ENCODE results near the gene MFSD12. TPM values are rescaled to one million over a fixed set of nuclear protein-coding genes. Genes with fewer than 3 reads are reported as not detected.

Gene MFSD12
- total and polyA plus RNA-seq, 2 of the 8 experiments (the other 6 are each of a cell fraction or from before 2014, with no cell fraction given), result 59.6 to 71.3 TPM

DNA sequence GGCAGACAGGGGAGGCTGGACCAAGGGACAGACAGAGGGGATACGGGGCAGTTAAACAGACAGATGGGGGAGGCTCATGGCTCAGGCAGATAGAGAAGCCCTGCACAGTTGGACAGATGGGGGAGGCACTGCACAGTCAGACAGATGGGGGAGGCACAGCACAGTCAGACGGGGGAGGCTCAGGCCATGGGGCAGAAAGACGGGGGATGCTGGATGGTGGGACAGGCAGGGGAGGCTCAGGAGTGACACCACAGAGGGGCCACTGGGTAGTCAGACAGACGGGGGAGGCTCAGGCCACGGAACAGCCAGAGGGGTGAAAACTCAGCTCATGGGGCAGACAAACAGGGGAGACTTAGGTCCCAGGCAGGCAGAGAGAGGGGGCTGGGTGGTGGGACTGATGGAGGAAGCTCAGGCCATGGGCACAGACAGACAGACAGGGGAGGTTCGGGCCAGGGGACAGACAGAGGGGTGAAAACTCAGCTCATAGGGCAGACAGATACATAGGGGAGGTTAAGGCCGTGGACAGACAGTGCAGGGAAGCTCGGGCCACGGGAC is 886 bp downstream of the MFSD12 start:
- H3K27ac ChIP-seq (ENCODE audit: low read depth, low read length), result no peak overlapping the region
- TF ChIP-seq, protein P1, sequence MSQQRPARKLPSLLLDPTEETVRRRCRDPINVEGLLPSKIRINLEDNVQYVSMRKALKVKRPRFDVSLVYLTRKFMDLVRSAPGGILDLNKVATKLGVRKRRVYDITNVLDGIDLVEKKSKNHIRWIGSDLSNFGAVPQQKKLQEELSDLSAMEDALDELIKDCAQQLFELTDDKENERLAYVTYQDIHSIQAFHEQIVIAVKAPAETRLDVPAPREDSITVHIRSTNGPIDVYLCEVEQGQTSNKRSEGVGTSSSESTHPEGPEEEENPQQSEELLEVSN (IDR thresholded peaks at IDR 0.05), result no peak
- TF ChIP-seq SIX5 (IDR thresholded peaks at IDR 0.05; ENCODE audit: low read depth, low read length), result no peak
- no peak for TF ChIP-seq SUZ12 (IDR thresholded peaks at IDR 0.05; ENCODE audit: low read length)
- no peak for TF ChIP-seq SP4 (IDR thresholded peaks at IDR 0.05; ENCODE audit: low read length)
- TF ChIP-seq KDM1A (IDR thresholded peaks at IDR 0.05; ENCODE audit: borderline replicate concordance, low read length), result no peak
- no peak for TF ChIP-seq TAF7 (optimal IDR thresholded peaks at IDR 0.05; ENCODE audit: borderline replicate concordance, low read depth, low read length)
- no peak for TF ChIP-seq TBP (IDR thresholded peaks at IDR 0.05; ENCODE audit: low read depth, low read length)
- no peak for TF ChIP-seq HDAC6 (IDR thresholded peaks at IDR 0.05; ENCODE audit: low read depth, low read length)
- TF ChIP-seq ATF2 (IDR thresholded peaks at IDR 0.05; ENCODE audit: low read length), result no peak

More for the DNA sequence above, 886 bp downstream of the MFSD12 start:
- Histone ChIP-seq H2AK5ac (ENCODE audit: low read depth, low read length) (no peak overlapping the region), H3K9me3 (ENCODE audit: insufficient read depth in 2 of 2, low read depth in 1 of 2, low read length in 1 of 2) (no peaks in the 10 kb centered on the region), H3K4me2 (ENCODE audit: insufficient read depth in 1 of 2, low read depth in 2 of 2, low read length in 2 of 2) (peak overlapping the region; percentile 63 to 84), H2BK5ac (ENCODE audit: low read depth, low read length) (no peak overlapping the region), H3K79me1 (ENCODE audit: low read depth, low read length) (peaks cover 7% of the 10 kb centered on the region), H3K4me1 (replicated peaks in 1 of 4; ENCODE audit: control insufficient read depth in 3 of 4, insufficient read depth in 4 of 4, low read length in 3 of 4) (peaks cover 0 to 8% (median 6%) of the 10 kb centered on the region in 4 experiments; a peak in 5 of 7 replicates), H4K8ac (ENCODE audit: extremely low read depth, insufficient read depth, low read length) (peak overlapping the region; percentile 35; the same call in 1 of the 2 replicates), H2BK12ac (ENCODE audit: low read depth, low read length) (no peak overlapping the region), H3K4me3 (ENCODE audit: extremely low read depth in 1 of 4, insufficient read depth in 2 of 4, low read depth in 3 of 4, low read length in 4 of 4) (peak overlapping the region; percentile 67 to 76 (median 72)), H4K5ac (ENCODE audit: insufficient read length, low read depth, low read length) (no peak overlapping the region), H4K91ac (replicated peaks; ENCODE audit: insufficient read length, low read length) (no peak overlapping the region), H4K20me1 (replicated peaks in 1 of 2; ENCODE audit: control insufficient read depth in 1 of 2, insufficient read depth in 2 of 2, low read length in 2 of 2) (peaks cover 10 to 18% of the 10 kb centered on the region in 2 experiments), H3K79me2 (ENCODE audit: control insufficient read depth in 1 of 2, insufficient read depth in 2 of 2, low read length in 2 of 2) (peaks cover 0 to 8% of the 10 kb centered on the region in 2 experiments; a peak in 1 of 4 replicates), H3K4ac (replicated peaks; ENCODE audit: insufficient read length, low read depth, low read length) (no peak overlapping the region), H3K56ac (replicated peaks; ENCODE audit: insufficient read length, low read depth, low read length) (no peak overlapping the region), H2BK15ac (ENCODE audit: low read length) (no peak overlapping the region), H3K14ac (ENCODE audit: insufficient read length) (no peak overlapping the region), H3K36me3 (ENCODE audit: control insufficient read depth in 2 of 4, insufficient read depth in 4 of 4, low read length in 3 of 4) (no peaks in the 10 kb centered on the region), H2AFZ (ENCODE audit: low read length) (no peak overlapping the region), H3K9ac (replicated peaks in 1 of 4; ENCODE audit: extremely low read depth in 1 of 4, low read depth in 3 of 4, low read length in 3 of 4) (peak overlapping the region in 2 of 4 experiments; percentile 7 to 41; a peak in 3 of 7 replicates), H3K18ac (ENCODE audit: extremely low read depth, low read length) (no peak overlapping the region; the same call in 1 of the 2 replicates), H3K23me2 (ENCODE audit: low read depth, low read length) (peaks cover 11% of the 10 kb centered on the region), H3K27me3 (replicated peaks in 1 of 4; ENCODE audit: control insufficient read depth in 3 of 4, extremely low read depth in 1 of 4, insufficient read depth in 3 of 4, low read length in 3 of 4) (peaks cover 0 to 15% (median 7%) of the 10 kb centered on the region in 4 experiments; a peak in 4 of 7 replicates), H3K23ac (ENCODE audit: insufficient read length) (no peak overlapping the region), H2BK20ac (ENCODE audit: low read length) (no peak overlapping the region), H2BK120ac (replicated peaks; ENCODE audit: low read depth, low read length) (no peak overlapping the region)
- FAIRE-seq (no peak), DNase-seq (ENCODE audit: low read depth in 1 of 2, low spot score in 2 of 2) (peak in 1 of 2 experiments; percentile 59)
- WGBS, 2 experiments (ENCODE audit: extremely low coverage in 1 of 2, insufficient coverage in 1 of 2, insufficient read length in 1 of 2, insufficient replicate concordance in 2 of 2, low coverage in 1 of 2, low lambda C conversion rate in 2 of 2, missing lambda C conversion rate in 1 of 2), result 62% methylated on average over 9 of the region's 9 CpGs; no CpG with 5 or more reads in 1 of the 2 experiments
- ChIA-PET CTCF (ENCODE audit: partially characterized antibody) (interaction anchor here (1.1 to 8.5 kb wide), 11 partner anchors 10 to 98 kb away, joined by 3 to 66 read pairs (median 3); no protein-coding TSS in a partner anchor), POLR2A (ENCODE audit: partially characterized antibody) (interaction anchor here (0.7 to 2.3 kb wide), 10 partner anchors 8 to 57 kb away, joined by 3 to 12 read pairs (median 5); partner anchors contain the start of genes HMG20B and TEKTIP1)

Data from H1 (cell line).